Measurements from ENCODE around the gene ACVR1. TPM values are rescaled to one million over a fixed set of nuclear protein-coding genes. Genes with fewer than 3 reads are reported as not detected.

The ACVR1 gene
- total RNA-seq, 1 donor from 2014 or later, result 22.4 TPM

DNA sequence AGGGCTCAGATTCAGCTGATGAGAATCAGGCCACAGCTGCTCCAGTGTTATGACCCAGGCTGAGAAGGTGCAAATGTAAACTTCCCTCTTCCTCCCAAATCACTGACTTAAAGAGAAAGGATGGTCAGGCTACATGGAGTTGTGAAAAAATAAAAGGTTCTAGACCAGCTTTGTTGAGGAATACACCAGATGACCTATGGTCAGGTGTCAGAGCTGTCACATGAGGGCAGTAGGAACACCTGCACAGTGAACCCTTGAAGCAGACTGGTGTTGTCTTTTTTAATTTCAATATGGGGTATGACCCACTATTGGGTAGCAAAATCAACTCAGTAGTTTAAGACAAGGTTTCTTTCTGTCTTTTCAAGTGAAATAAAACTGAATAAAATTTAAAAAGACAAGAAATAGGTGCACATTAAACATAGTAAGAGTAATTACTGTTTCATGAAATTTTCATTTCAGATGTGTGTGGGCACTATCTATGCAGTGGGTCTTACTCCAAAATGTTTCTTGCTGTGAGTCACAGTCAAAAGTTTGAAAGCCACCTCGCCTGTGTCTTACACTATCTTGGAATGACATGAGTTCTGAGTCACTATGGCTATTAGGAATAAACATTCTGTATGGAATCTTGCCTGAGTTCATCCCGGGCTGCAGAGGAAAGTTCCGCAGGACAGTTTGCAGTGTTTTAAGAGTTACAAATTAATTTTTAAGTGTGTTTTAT lies 83.6 kb downstream of the ACVR1 start:
- TF ChIP-seq CTCF (IDR thresholded peaks at IDR 0.05; ENCODE audit: insufficient read depth, low read length, poor library complexity, severe bottlenecking), result no peak
- Histone ChIP-seq H3K4me3 (ENCODE audit: low read depth, low read length) (no peak overlapping the region), H3K36me3 (ENCODE audit: control insufficient read depth, insufficient read depth, low read length) (no peaks in the 10 kb centered on the region), H3K27me3 (ENCODE audit: control insufficient read depth, insufficient read depth, low read length) (no peaks in the 10 kb centered on the region)
- DNase-seq (ENCODE audit: low read depth), result no peak

- Histone ChIP-seq H3K4me3 (ENCODE audit: low read depth, low read length) (no peak overlapping the region), H3K36me3 (ENCODE audit: control insufficient read depth, insufficient read depth, low read length) (no peaks in the 10 kb centered on the region), H3K27me3 (ENCODE audit: control insufficient read depth, insufficient read depth, low read length) (no peaks in the 10 kb centered on the region)
- no peak for TF ChIP-seq CTCF (IDR thresholded peaks at IDR 0.05; ENCODE audit: insufficient read depth, low read length, poor library complexity, severe bottlenecking)
- no peak for DNase-seq (ENCODE audit: low read depth)
Measured at GRCh38 chr2:157790780-157791179, 85.3 kb downstream of the ACVR1 start.

- no peak overlapping the region for H3K4me3 ChIP-seq (ENCODE audit: low read depth, low read length)
- no peaks in the 10 kb centered on the region for H3K36me3 ChIP-seq (ENCODE audit: control insufficient read depth, insufficient read depth, low read length)
- TF ChIP-seq CTCF (IDR thresholded peaks at IDR 0.05; ENCODE audit: insufficient read depth, low read length, poor library complexity, severe bottlenecking), result no peak
- no peaks in the 10 kb centered on the region for H3K27me3 ChIP-seq (ENCODE audit: control insufficient read depth, insufficient read depth, low read length)
- no peak for DNase-seq (ENCODE audit: low read depth)
Measured at GRCh38 chr2:157789933-157790511, 86.1 kb downstream of the ACVR1 start.

GRCh38 chr2:157789256-157789655 lies 86.9 kb downstream of the ACVR1 start:
- no peaks in the 10 kb centered on the region for H3K27me3 ChIP-seq (ENCODE audit: control insufficient read depth, insufficient read depth, low read length)
- no peak overlapping the region for H3K4me3 ChIP-seq (ENCODE audit: low read depth, low read length)
- no peak for TF ChIP-seq CTCF (IDR thresholded peaks at IDR 0.05; ENCODE audit: insufficient read depth, low read length, poor library complexity, severe bottlenecking)
- no peak for DNase-seq (ENCODE audit: low read depth)
- no peaks in the 10 kb centered on the region for H3K36me3 ChIP-seq (ENCODE audit: control insufficient read depth, insufficient read depth, low read length)

DNA sequence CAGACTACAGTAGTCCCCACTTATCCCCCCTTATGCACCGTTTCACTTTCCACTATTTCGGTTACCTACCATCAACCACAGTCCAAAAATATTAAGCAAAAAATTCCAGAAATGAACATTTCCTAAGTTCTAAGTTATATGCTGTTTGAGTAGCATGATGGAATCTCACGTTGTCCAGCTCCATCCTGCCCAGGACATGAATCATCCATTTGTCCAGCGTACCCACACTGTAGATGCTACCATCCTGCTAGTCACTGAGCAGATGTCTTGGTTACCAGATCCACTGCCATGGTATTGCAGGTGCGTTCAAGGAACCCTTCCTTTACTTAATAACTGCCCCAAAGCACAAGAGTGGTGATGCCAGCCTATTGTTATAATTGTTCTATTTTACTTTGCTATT lies 87.9 kb downstream of the ACVR1 start:
- no peak for DNase-seq (ENCODE audit: low read depth)
- H3K4me3 ChIP-seq (ENCODE audit: low read depth, low read length), result no peak overlapping the region
- no peak for TF ChIP-seq CTCF (IDR thresholded peaks at IDR 0.05; ENCODE audit: insufficient read depth, low read length, poor library complexity, severe bottlenecking)
- H3K27me3 ChIP-seq (ENCODE audit: control insufficient read depth, insufficient read depth, low read length), result no peaks in the 10 kb centered on the region
- H3K36me3 ChIP-seq (ENCODE audit: control insufficient read depth, insufficient read depth, low read length), result no peaks in the 10 kb centered on the region

All from kidney epithelial cell (primary cell).